ENCODE measurements around the gene INTS11.
A peak's percentile ranks its signal among the peaks of the same experiment; 100 is the strongest.

The INTS11 gene

GRCh38 chr1:1285611-1286311 is 38.7 kb downstream of the INTS11 start:
- no peak overlapping the region for H3K4me3 ChIP-seq (replicated peaks; ENCODE audit: low read depth, low read length)
- H3K36me3 ChIP-seq (ENCODE audit: control insufficient read depth, insufficient read depth, low read length) = no peaks in the 10 kb centered on the region
- no peak for TF ChIP-seq CTCF (IDR thresholded peaks at IDR 0.05; ENCODE audit: insufficient read depth, low read length, poor library complexity, severe bottlenecking)
- H3K27me3 ChIP-seq (replicated peaks; ENCODE audit: control insufficient read depth, insufficient read depth, low read length) = no peaks in the 10 kb centered on the region
- DNase-seq (ENCODE audit: extremely low read depth, insufficient read length) = no peak

GRCh38 chr1:1285102-1285571 is 39.3 kb downstream of the INTS11 start:
- peak; percentile 11 for DNase-seq (ENCODE audit: extremely low read depth, insufficient read length)
- Histone ChIP-seq H3K36me3 (ENCODE audit: control insufficient read depth, insufficient read depth, low read length) (no peaks in the 10 kb centered on the region), H3K4me3 (replicated peaks; ENCODE audit: low read depth, low read length) (no peak overlapping the region), H3K27me3 (replicated peaks; ENCODE audit: control insufficient read depth, insufficient read depth, low read length) (no peaks in the 10 kb centered on the region)
- no peak for TF ChIP-seq CTCF (IDR thresholded peaks at IDR 0.05; ENCODE audit: insufficient read depth, low read length, poor library complexity, severe bottlenecking)

GRCh38 chr1:1284221-1285101 is 40.0 kb downstream of the INTS11 start:
- Histone ChIP-seq H3K27me3 (replicated peaks; ENCODE audit: control insufficient read depth, insufficient read depth, low read length) (no peaks in the 10 kb centered on the region), H3K4me3 (replicated peaks; ENCODE audit: low read depth, low read length) (no peak overlapping the region), H3K36me3 (ENCODE audit: control insufficient read depth, insufficient read depth, low read length) (no peaks in the 10 kb centered on the region)
- TF ChIP-seq CTCF (IDR thresholded peaks at IDR 0.05; ENCODE audit: insufficient read depth, low read length, poor library complexity, severe bottlenecking) = no peak
- peak; percentile 10 for DNase-seq (ENCODE audit: extremely low read depth, insufficient read length)

GRCh38 chr1:1283821-1284220 is 40.6 kb downstream of the INTS11 start:
- H3K4me3 ChIP-seq (replicated peaks; ENCODE audit: low read depth, low read length) = no peak overlapping the region
- no peaks in the 10 kb centered on the region for H3K36me3 ChIP-seq (ENCODE audit: control insufficient read depth, insufficient read depth, low read length)
- DNase-seq (ENCODE audit: extremely low read depth, insufficient read length) = peak; percentile 9
- no peaks in the 10 kb centered on the region for H3K27me3 ChIP-seq (replicated peaks; ENCODE audit: control insufficient read depth, insufficient read depth, low read length)
- TF ChIP-seq CTCF (IDR thresholded peaks at IDR 0.05; ENCODE audit: insufficient read depth, low read length, poor library complexity, severe bottlenecking) = no peak

- Histone ChIP-seq H3K4me3 (replicated peaks; ENCODE audit: low read depth, low read length) (no peak overlapping the region), H3K27me3 (replicated peaks; ENCODE audit: control insufficient read depth, insufficient read depth, low read length) (no peaks in the 10 kb centered on the region), H3K36me3 (ENCODE audit: control insufficient read depth, insufficient read depth, low read length) (no peaks in the 10 kb centered on the region)
- no peak for TF ChIP-seq CTCF (IDR thresholded peaks at IDR 0.05; ENCODE audit: insufficient read depth, low read length, poor library complexity, severe bottlenecking)
- DNase-seq (ENCODE audit: extremely low read depth, insufficient read length) = no peak
Observed at GRCh38 chr1:1282998-1283397, 41.5 kb downstream of the INTS11 start.
